NT2/D1 (cell line): ENCODE data around the gene SDCBP2.

ENCODE experiments used
- SUZ12 ChIP-seq: IDR thresholded peaks from 2 replicates; pipeline ENCODE4 v1.6.1; 2011; ENCODE audit not compliant: insufficient read length, insufficient read depth; ENCODE audit errors: extremely low read depth
- ZNF274 ChIP-seq: IDR thresholded peaks from 2 replicates; pipeline ENCODE4 v1.6.1; 2011; ENCODE audit warnings: mild to moderate bottlenecking, low read depth, low read length

- TF ChIP-seq ZNF274: no peak
- no peak for TF ChIP-seq SUZ12
These were observed 5.4 kb upstream of the SDCBP2 start for GRCh38 chr20:1334370-1334731.
